K562 (cell line): ENCODE measurements around the gene PPP2R5A. TPM values are rescaled to one million over a fixed set of nuclear protein-coding genes. Genes with fewer than 3 reads are reported as not detected.
A peak's percentile ranks its signal among the peaks of the same experiment; 100 is the strongest.

Experiments
- BRD4 ChIP-seq: fragments of 200-600 bp; sonication (generic); IDR thresholded peaks from 2 replicates; pipeline ENCODE4 v1.6.1; 2017; ENCODE audit warnings: inconsistent platforms
- CCNT2 ChIP-seq: IDR thresholded peaks from 2 replicates; pipeline ENCODE4 v1.6.1; 2011; ENCODE audit warnings: borderline replicate concordance, low read depth, mild to moderate bottlenecking, moderate library complexity, mixed read lengths, low read length; ENCODE audit not compliant: insufficient read length; ENCODE audit errors: extremely low read depth
- CXXC5 ChIP-seq: fragments of 250-450 bp; sonication (Bioruptor Pico); IDR thresholded peaks from 2 replicates; pipeline ENCODE4 v1.8.0; 2022; ENCODE audit warnings: inconsistent platforms, mild to moderate bottlenecking, moderate library complexity
- JUN ChIP-seq, 2 experiments: sonication (generic) in 1 of 2; formaldehyde crosslinking in 1 of 2; IDR thresholded peaks; 2 replicates each; pipeline versions ENCODE4 v1.6.1 to v1.8.0; 2012 to 2022; ENCODE audit warnings: borderline replicate concordance in 2 of 2, mild to moderate bottlenecking in 2 of 2, improper control_type of control experiment in 1 of 2, low read depth in 1 of 2, low read length in 1 of 2, missing genetic modification reagents in 1 of 2
- ZNF668 ChIP-seq: fragments of 250-450 bp; sonication (Bioruptor Pico); IDR thresholded peaks from 2 replicates; pipeline ENCODE4 v1.8.0; 2022; ENCODE audit warnings: mild to moderate bottlenecking, inconsistent platforms
- ZNF76 ChIP-seq: fragments of 250-450 bp; sonication (Bioruptor Pico); IDR thresholded peaks from 2 replicates; pipeline ENCODE4 v1.4.0; 2020; ENCODE audit warnings: mild to moderate bottlenecking, moderate library complexity, borderline replicate concordance
- polyA plus RNA-seq, 8 experiments: library from polyadenylated mRNA; depleted of rRNA in 4 of 8; stranded (reverse) in 5 of 8; unstranded in 3 of 8; fragments of >200 nt; fragmentation: Nextera tagmentation in 2 of 8; fragmentation: Illumina TruSeq in 1 of 8; extraction: Ambion mirVana in 2 of 8; extraction: Trizol in 1 of 8; gene quantifications; 2 replicates each; pipeline versions ENCODE4 v1.2.1 to v1.2.3, GENCODE V29; 2011 to 2014; ENCODE audit warnings: inconsistent platforms in 1 of 8, missing spikeins in 1 of 8
- total RNA-seq, 7 experiments: library from RNA; depleted of rRNA in 6 of 7; stranded (reverse); fragments of >200 nt in 6 of 7; fragmentation: Illumina TruSeq in 2 of 7; extraction: Trizol in 2 of 7; gene quantifications; 2 replicates each; pipeline versions ENCODE4 v1.2.1 to v1.2.3, GENCODE V29; 2011 to 2021; ENCODE audit warnings: low replicate concordance in 1 of 7
- TF ChIP-seq, protein P1 (sequence below), 2 experiments: IDR thresholded peaks; 2 replicates each; pipeline ENCODE4 v1.6.1; 2012; ENCODE audit warnings: improper control_type of control experiment in 2 of 2, low read depth in 2 of 2, low read length in 2 of 2, borderline replicate concordance in 1 of 2
- TF ChIP-seq, protein P2 (sequence below), 2 experiments: fragments of 450-650 bp; formaldehyde crosslinking in 1 of 2; IDR thresholded peaks; 2 replicates each; pipeline versions ENCODE4 v1.4.0 to v1.6.1; 2014 to 2020; ENCODE audit warnings: mild to moderate bottlenecking in 2 of 2, borderline replicate concordance in 1 of 2, low read depth in 1 of 2
- TF ChIP-seq, protein P3 (sequence below), 2 experiments: fragments of 150-350 bp in 1 of 2; IDR thresholded peaks; 2 replicates each; pipeline ENCODE4 v1.6.1; 2012 to 2016; ENCODE audit warnings: low read depth in 2 of 2, low read length in 2 of 2, mild to moderate bottlenecking in 1 of 2, moderate library complexity in 1 of 2

Gene PPP2R5A
- total and polyA plus RNA-seq, 9 of the 15 experiments (the other 6 are each of a cell fraction or from before 2014, with no cell fraction given), result 26.9 to 106 (median 64.3) TPM

DNA sequence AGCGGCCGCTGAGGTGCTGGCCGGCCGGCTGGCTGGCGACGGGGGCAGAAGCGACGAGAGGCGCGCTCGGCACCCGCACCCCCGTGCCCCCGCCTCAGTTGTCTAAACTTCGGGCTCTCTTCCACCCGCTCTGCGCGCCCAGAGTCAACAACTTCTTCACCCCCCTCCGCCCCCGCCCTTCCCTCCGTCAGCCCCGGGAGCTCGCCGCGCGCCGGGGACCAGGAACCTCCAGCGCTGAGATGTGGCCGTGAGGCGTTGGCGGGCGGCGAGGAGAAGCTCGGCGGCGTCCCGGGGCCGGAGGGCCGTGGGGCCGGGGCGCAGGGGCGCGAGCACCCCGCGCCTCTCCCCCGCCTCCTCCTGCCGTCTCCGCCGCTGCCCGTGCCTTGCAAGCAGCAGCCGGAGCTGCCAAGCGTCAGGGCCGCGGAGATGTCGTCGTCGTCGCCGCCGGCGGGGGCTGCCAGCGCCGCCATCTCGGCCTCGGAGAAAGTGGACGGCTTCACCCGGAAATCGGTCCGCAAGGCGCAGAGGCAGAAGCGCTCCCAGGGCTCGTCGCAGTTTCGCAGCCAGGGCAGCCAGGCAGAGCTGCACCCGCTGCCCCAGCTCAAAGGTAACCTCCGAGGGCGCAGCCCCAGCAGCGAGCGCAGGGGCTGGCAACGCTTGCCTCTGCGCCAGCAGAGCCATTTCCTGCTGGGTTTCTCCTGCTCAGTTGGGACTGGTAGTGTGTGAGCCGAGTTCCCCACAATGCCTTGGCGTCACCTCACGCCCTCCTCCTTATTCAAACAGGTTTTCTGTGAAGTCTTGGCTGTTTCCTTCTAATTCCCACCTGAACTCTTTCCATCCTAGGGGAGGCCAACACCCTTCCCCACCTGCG, 710 bp downstream of the PPP2R5A start (continued):
- TF ChIP-seq CCNT2 (peak; percentile 24), CXXC5 (peak; percentile 45; the same call in 1 of the 2 replicates), JUN (IDR thresholded peaks at IDR 0.05; ENCODE audit: borderline replicate concordance, low read depth, low read length) (no peak), JUN (CRISPR knock-in tag; IDR thresholded peaks at IDR 0.05; ENCODE audit: borderline replicate concordance) (no peak), ZNF76 (CRISPR knock-in tag) (0 out of 2 replicates have a peak, but pooled peaks have one; percentile 64), BRD4 (0 out of 2 replicates have a peak, but pooled peaks have one; percentile 49), ZNF668 (0 out of 2 replicates have a peak, but pooled peaks have one; percentile 44)
- TF ChIP-seq, protein P1, sequence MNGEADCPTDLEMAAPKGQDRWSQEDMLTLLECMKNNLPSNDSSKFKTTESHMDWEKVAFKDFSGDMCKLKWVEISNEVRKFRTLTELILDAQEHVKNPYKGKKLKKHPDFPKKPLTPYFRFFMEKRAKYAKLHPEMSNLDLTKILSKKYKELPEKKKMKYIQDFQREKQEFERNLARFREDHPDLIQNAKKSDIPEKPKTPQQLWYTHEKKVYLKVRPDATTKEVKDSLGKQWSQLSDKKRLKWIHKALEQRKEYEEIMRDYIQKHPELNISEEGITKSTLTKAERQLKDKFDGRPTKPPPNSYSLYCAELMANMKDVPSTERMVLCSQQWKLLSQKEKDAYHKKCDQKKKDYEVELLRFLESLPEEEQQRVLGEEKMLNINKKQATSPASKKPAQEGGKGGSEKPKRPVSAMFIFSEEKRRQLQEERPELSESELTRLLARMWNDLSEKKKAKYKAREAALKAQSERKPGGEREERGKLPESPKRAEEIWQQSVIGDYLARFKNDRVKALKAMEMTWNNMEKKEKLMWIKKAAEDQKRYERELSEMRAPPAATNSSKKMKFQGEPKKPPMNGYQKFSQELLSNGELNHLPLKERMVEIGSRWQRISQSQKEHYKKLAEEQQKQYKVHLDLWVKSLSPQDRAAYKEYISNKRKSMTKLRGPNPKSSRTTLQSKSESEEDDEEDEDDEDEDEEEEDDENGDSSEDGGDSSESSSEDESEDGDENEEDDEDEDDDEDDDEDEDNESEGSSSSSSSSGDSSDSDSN (IDR thresholded peaks at IDR 0.05; ENCODE audit: borderline replicate concordance in 1 of 2, low read depth in 2 of 2, low read length in 2 of 2), result peak; percentile 51 to 96; a peak in 2 of 4 replicates
- TF ChIP-seq, protein P2, sequence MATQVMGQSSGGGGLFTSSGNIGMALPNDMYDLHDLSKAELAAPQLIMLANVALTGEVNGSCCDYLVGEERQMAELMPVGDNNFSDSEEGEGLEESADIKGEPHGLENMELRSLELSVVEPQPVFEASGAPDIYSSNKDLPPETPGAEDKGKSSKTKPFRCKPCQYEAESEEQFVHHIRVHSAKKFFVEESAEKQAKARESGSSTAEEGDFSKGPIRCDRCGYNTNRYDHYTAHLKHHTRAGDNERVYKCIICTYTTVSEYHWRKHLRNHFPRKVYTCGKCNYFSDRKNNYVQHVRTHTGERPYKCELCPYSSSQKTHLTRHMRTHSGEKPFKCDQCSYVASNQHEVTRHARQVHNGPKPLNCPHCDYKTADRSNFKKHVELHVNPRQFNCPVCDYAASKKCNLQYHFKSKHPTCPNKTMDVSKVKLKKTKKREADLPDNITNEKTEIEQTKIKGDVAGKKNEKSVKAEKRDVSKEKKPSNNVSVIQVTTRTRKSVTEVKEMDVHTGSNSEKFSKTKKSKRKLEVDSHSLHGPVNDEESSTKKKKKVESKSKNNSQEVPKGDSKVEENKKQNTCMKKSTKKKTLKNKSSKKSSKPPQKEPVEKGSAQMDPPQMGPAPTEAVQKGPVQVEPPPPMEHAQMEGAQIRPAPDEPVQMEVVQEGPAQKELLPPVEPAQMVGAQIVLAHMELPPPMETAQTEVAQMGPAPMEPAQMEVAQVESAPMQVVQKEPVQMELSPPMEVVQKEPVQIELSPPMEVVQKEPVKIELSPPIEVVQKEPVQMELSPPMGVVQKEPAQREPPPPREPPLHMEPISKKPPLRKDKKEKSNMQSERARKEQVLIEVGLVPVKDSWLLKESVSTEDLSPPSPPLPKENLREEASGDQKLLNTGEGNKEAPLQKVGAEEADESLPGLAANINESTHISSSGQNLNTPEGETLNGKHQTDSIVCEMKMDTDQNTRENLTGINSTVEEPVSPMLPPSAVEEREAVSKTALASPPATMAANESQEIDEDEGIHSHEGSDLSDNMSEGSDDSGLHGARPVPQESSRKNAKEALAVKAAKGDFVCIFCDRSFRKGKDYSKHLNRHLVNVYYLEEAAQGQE (IDR thresholded peaks at IDR 0.05; ENCODE audit: borderline replicate concordance), result no peak
- TF ChIP-seq, protein P2 (CRISPR knock-in tag; IDR thresholded peaks at IDR 0.05; ENCODE audit: low read depth), result peak; percentile 76; the same call in 1 of the 2 replicates
- TF ChIP-seq, protein P3, sequence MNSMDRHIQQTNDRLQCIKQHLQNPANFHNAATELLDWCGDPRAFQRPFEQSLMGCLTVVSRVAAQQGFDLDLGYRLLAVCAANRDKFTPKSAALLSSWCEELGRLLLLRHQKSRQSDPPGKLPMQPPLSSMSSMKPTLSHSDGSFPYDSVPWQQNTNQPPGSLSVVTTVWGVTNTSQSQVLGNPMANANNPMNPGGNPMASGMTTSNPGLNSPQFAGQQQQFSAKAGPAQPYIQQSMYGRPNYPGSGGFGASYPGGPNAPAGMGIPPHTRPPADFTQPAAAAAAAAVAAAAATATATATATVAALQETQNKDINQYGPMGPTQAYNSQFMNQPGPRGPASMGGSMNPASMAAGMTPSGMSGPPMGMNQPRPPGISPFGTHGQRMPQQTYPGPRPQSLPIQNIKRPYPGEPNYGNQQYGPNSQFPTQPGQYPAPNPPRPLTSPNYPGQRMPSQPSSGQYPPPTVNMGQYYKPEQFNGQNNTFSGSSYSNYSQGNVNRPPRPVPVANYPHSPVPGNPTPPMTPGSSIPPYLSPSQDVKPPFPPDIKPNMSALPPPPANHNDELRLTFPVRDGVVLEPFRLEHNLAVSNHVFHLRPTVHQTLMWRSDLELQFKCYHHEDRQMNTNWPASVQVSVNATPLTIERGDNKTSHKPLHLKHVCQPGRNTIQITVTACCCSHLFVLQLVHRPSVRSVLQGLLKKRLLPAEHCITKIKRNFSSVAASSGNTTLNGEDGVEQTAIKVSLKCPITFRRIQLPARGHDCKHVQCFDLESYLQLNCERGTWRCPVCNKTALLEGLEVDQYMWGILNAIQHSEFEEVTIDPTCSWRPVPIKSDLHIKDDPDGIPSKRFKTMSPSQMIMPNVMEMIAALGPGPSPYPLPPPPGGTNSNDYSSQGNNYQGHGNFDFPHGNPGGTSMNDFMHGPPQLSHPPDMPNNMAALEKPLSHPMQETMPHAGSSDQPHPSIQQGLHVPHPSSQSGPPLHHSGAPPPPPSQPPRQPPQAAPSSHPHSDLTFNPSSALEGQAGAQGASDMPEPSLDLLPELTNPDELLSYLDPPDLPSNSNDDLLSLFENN (IDR thresholded peaks at IDR 0.05; ENCODE audit: low read depth in 2 of 2, low read length in 2 of 2), result no peak
